GM12873 (cell line): ENCODE results near the gene RASL10A.

ENCODE experiments used
- TF ChIP-seq, protein P1 (sequence below): IDR thresholded peaks from 2 replicates; pipeline ENCODE4 v1.5.1; 2012; ENCODE audit warnings: low read depth, mild to moderate bottlenecking, moderate library complexity, low read length, control low read depth; ENCODE audit not compliant: insufficient read depth; ENCODE audit errors: missing control alignments

RASL10A gene

DNA sequence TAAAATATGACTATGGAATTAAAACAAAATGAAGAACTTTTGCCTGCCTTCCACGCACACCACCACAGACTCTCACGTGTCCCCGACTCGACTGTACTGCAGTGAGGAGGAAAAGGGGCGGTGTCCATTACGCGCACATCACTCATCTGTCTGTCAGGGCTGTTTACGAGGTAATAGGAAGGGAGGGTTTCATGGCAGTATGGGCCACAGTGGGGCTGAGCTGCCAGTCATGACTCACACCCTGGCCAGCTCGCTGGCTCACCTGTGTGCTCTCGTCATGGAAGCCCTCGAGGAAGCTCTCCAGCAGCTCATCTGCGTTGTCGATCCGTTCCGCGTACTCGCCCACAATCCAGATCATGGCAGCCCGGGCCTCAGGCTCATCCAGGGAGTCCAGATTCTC, 33.5 kb upstream of the RASL10A start:
- TF ChIP-seq, protein P1, sequence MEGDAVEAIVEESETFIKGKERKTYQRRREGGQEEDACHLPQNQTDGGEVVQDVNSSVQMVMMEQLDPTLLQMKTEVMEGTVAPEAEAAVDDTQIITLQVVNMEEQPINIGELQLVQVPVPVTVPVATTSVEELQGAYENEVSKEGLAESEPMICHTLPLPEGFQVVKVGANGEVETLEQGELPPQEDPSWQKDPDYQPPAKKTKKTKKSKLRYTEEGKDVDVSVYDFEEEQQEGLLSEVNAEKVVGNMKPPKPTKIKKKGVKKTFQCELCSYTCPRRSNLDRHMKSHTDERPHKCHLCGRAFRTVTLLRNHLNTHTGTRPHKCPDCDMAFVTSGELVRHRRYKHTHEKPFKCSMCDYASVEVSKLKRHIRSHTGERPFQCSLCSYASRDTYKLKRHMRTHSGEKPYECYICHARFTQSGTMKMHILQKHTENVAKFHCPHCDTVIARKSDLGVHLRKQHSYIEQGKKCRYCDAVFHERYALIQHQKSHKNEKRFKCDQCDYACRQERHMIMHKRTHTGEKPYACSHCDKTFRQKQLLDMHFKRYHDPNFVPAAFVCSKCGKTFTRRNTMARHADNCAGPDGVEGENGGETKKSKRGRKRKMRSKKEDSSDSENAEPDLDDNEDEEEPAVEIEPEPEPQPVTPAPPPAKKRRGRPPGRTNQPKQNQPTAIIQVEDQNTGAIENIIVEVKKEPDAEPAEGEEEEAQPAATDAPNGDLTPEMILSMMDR: no peak

DNA sequence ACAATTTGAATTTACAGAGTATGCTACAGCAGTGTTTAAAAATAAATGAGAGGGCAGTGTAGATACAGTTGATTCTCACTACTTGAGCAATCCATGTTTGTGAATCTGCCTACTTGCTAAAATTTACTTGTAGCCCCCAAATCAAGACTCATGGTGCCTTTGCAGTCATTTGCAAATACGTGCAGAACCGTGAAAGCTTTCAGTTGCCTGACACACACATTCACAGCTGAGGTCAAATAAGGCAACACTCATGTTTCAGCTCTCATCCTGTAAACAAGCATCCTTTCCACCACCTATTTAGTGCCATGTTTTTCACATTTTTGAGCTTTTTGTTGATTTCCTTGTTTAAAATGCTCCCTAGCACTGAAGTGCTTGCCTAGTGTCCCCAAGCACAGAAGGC, 32.5 kb upstream of the RASL10A start:
- TF ChIP-seq, protein P1: no peak

DNA sequence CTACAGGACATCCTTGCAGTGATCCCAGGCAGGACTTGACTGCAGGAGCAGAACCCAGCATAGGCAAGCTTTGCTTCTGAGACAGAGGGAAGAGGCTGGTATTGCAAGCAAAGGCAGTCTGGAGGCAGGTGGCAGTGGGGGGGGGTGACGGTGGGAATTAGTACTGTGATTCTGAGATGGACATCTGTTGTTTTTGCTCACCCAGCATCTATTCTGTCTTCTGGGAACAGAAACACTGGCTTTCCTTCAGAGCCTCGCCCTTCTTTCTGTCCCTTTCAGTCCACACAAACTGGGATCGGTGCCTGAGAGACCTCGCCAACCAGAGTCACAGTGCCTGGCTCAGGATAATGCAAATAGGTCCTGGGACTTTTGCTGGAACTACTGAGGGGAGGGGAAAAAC, 31.2 kb upstream of the RASL10A start:
- TF ChIP-seq, protein P1: no peak

DNA sequence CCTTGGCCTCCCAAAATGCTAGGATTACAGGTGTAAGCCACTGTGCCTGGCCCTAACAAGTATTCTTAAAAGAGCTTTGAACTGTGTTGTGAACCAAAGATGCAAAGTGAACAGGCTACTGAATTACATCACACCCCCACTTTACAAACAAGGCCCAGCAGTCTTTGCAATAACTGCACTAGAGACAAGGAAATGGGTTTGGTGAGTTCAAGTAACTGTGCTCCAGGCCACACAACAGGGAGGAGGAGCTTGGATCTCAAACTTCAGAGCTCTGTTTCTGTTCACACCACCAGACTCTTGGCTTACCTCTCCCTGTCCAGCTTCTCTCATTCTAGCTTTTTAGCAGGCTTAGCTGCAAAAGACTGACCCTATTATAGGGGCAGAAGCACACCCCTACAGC, 30.4 kb upstream of the RASL10A start:
- TF ChIP-seq, protein P1: no peak

DNA sequence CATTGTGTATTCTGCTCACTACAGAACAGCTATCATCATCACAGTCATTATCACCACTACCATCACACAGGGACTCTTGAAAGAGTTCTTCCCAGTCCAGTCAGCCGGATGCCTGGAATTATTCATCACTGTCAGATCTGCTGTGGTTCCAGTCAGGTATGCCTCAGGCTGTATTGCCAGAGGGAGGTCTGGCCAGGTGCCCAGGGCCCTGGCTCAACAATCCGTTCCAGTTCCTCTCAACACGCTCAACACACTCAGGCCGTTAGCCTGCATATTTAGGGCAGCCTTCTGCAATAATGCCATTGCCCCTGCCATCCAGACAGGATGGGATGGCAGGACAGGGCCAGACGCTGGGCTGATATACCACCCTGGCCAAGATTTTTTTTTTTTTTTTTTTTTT, 28.6 kb upstream of the RASL10A start:
- TF ChIP-seq, protein P1: no peak

DNA sequence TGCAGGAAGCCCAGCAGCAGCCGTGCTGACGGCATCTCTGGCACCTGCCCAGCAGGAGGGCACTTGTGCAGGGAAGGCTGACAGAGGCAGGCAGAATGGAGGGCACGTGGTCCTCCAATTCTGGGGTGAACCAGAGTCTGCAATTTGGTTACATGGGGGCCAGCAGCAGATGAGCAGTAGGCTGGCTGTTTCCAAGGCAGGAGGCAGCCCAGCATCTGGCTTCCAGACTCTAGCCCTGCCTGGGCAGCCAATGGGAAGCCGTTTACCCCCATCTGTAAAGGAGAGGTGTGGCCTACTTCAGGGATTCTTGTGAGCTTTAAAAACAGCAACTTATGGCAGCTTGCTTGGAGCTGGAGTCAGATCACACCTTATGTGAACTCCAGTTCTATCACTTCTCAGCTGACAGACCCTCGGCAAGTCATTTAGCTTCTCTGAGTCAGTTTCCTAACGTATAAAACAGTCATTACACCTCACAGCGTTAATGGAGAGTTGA, 27.9 kb upstream of the RASL10A start:
- TF ChIP-seq, protein P1: no peak

DNA sequence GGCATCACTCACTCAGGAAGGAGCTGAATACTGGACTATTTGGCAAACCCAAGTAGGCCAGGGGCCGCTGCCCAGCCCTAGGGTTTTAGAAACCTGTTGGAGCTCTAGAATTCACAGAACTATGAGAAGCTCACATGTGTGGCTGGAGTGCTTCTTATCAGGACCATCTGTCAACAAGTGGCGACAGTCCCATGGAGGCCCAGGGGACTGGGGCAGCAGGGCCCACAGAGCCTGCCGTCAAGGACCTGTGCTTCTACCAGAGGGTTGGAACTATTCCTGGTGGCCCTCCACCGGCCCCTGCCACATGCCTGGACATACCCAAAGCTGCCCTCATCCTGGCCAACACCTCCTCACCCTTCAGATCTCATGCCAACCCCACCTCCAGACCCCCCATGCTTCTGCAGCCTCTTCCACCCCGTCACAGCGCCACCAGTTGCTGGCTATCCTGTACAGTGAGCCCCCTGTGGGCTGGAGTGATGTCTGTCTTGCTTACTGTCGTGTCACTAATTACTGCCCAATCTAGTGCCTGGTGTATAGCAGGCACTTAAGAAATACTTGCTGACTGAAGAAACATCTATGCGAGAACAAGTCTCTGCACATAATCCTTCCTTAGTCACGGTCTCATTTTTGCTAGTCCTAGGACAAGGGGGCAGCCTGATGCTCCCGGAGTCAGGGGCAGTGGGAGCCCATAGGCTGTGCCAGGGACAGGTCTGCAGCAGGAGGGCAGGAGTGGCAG, 27.2 kb upstream of the RASL10A start:
- TF ChIP-seq, protein P1: no peak
